Body of pancreas (tissue), 4 donors: ENCODE data around the gene CXorf58.

Source experiments
- CTCF ChIP-seq, 7 experiments: fragments of 450-650 bp in 4 of 7; fragments of 200-600 bp in 3 of 7; sonication (generic) in 3 of 7; IDR thresholded peaks; one replicate each; pipeline ENCODE4 v1.5.1; 2016 to 2019; ENCODE audit warnings: antibody characterized with exemption in 7 of 7
- POLR2A ChIP-seq, 3 donors: fragments of 450-650 bp; IDR thresholded peaks; one replicate each; pipeline ENCODE4 v1.6.1; 2016; ENCODE audit warnings: antibody characterized with exemption in 3 of 3, mild to moderate bottlenecking in 2 of 3

GRCh38 chrX:23938690-23939089, 30.9 kb downstream of the CXorf58 start:
- TF ChIP-seq POLR2A (IDR thresholded peaks at IDR 0.05): no peak
- no peak for TF ChIP-seq CTCF (IDR thresholded peaks at IDR 0.05)
